ENCODE data around the gene TCFL5. TPM values are rescaled to one million over a fixed set of nuclear protein-coding genes. Genes with fewer than 3 reads are reported as not detected.

The TCFL5 gene
- total and polyA plus RNA-seq, 2 donors from 2014 or later, result 6.1 to 11.5 TPM

DNA sequence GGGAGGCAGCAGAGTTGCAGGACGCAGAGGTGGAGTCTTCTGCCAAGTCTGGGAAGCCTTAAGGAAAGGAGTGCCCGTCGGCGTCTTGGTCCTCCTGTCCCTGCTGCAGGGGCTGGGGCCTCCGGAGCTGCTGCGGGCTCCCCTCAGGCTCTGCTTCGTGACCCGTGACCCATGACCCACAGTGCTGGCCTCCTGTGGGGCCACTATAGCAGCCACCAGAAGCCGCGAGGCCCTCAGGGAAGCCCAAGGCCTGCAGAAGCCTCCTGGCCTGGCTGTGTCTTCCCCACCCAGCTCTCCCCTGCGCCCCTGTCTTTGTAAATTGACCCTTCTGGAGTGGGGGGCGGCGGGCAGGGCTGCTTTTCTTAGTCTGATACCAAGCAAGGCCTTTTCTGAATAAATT, 48.0 kb downstream of the TCFL5 start:
- peaks cover 0 to 8% (median 0%) of the 10 kb centered on the region in 3 donors for H3K4me1 ChIP-seq (ENCODE audit: control insufficient read depth in 2 of 3, insufficient read depth in 2 of 3, low read depth in 1 of 3, low read length in 3 of 3)
- H3K27ac ChIP-seq (ENCODE audit: low read depth in 2 of 2, low read length in 2 of 2), result no peak overlapping the region
- FAIRE-seq (no peak), DNase-seq (no peak)
- H3K27me3 ChIP-seq (ENCODE audit: control insufficient read depth, insufficient read depth, low read length), result peaks cover 4% of the 10 kb centered on the region
- H3K4me3 ChIP-seq (ENCODE audit: low read length in 3 of 3), result no peak overlapping the region
- intact Hi-C loops (cut with DNase I), result no loop called here
- no peak overlapping the region for H3K9ac ChIP-seq (ENCODE audit: low read length in 3 of 3)
- H3K9me3 ChIP-seq (ENCODE audit: control insufficient read depth in 2 of 3, insufficient read depth in 1 of 3, low read length in 3 of 3), result no peaks in the 10 kb centered on the region
- H3K36me3 ChIP-seq (ENCODE audit: control insufficient read depth in 2 of 3, insufficient read depth in 3 of 3, low read length in 3 of 3), result peaks cover 0 to 23% (median 8%) of the 10 kb centered on the region in 3 donors
- TF ChIP-seq, protein P1, sequence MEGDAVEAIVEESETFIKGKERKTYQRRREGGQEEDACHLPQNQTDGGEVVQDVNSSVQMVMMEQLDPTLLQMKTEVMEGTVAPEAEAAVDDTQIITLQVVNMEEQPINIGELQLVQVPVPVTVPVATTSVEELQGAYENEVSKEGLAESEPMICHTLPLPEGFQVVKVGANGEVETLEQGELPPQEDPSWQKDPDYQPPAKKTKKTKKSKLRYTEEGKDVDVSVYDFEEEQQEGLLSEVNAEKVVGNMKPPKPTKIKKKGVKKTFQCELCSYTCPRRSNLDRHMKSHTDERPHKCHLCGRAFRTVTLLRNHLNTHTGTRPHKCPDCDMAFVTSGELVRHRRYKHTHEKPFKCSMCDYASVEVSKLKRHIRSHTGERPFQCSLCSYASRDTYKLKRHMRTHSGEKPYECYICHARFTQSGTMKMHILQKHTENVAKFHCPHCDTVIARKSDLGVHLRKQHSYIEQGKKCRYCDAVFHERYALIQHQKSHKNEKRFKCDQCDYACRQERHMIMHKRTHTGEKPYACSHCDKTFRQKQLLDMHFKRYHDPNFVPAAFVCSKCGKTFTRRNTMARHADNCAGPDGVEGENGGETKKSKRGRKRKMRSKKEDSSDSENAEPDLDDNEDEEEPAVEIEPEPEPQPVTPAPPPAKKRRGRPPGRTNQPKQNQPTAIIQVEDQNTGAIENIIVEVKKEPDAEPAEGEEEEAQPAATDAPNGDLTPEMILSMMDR (IDR thresholded peaks at IDR 0.05; ENCODE audit: borderline replicate concordance, extremely low read depth, insufficient read depth), result no peak

DNA sequence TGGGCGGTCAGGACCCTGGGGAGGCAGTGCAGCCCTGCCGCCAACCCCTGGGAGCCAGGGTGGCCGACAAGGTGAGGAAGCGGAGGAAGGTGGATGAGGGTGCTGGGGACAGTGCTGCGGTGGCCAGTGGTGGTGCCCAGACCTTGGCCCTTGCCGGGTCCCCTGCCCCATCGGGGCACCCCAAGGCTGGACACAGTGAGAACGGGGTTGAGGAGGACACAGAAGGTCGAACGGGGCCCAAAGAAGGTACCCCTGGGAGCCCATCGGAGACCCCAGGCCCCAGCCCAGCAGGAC, 48.8 kb downstream of the TCFL5 start:
- Histone ChIP-seq H3K27ac (ENCODE audit: low read depth in 2 of 2, low read length in 2 of 2) (no peak overlapping the region), H3K9ac (ENCODE audit: low read length in 3 of 3) (no peak overlapping the region), H3K36me3 (ENCODE audit: control insufficient read depth in 2 of 3, insufficient read depth in 3 of 3, low read length in 3 of 3) (peaks cover 0 to 23% (median 8%) of the 10 kb centered on the region in 3 donors), H3K9me3 (ENCODE audit: control insufficient read depth in 2 of 3, insufficient read depth in 1 of 3, low read length in 3 of 3) (no peaks in the 10 kb centered on the region), H3K4me3 (ENCODE audit: low read length in 3 of 3) (no peak overlapping the region), H3K4me1 (ENCODE audit: control insufficient read depth in 2 of 3, insufficient read depth in 2 of 3, low read depth in 1 of 3, low read length in 3 of 3) (peaks cover 0 to 9% (median 0%) of the 10 kb centered on the region in 3 donors), H3K27me3 (ENCODE audit: control insufficient read depth, insufficient read depth, low read length) (peaks cover 4% of the 10 kb centered on the region)
- intact Hi-C loops (cut with DNase I), result no loop called here
- DNase-seq (no peak), FAIRE-seq (no peak)
- TF ChIP-seq, protein P1 (IDR thresholded peaks at IDR 0.05; ENCODE audit: borderline replicate concordance, extremely low read depth, insufficient read depth), result no peak

DNA sequence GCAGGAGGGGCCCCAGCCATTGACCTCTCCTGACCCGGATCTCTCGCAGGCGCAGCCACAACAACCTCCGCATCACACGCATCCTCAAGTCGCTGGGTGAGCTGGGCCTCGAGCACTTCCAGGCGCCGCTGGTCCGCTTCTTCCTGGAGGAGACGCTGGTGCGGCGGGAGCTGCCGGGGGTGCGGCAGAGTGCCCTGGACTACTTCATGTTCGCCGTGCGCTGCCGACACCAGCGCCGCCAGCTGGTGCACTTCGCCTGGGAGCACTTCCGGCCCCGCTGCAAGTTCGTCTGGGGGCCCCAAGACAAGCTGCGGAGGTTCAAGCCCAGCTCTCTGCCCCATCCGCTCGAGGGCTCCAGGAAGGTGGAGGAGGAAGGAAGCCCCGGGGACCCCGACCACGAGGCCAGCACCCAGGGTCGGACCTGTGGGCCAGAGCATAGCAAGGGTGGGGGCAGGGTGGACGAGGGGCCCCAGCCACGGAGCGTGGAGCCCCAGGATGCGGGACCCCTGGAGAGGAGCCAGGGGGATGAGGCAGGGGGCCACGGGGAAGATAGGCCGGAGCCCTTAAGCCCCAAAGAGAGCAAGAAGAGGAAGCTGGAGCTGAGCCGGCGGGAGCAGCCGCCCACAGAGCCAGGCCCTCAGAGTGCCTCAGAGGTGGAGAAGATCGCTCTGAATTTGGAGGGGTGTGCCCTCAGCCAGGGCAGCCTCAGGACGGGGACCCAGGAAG, 49.3 kb downstream of the TCFL5 start:
- intact Hi-C loops (cut with DNase I), result no loop called here
- peaks cover 0 to 9% (median 0%) of the 10 kb centered on the region in 3 donors for H3K4me1 ChIP-seq (ENCODE audit: control insufficient read depth in 2 of 3, insufficient read depth in 2 of 3, low read depth in 1 of 3, low read length in 3 of 3)
- H3K27me3 ChIP-seq (ENCODE audit: control insufficient read depth, insufficient read depth, low read length), result peaks cover 4% of the 10 kb centered on the region
- DNase-seq (no peak), FAIRE-seq (no peak)
- H3K36me3 ChIP-seq (ENCODE audit: control insufficient read depth in 2 of 3, insufficient read depth in 3 of 3, low read length in 3 of 3), result peaks cover 0 to 23% (median 12%) of the 10 kb centered on the region in 3 donors
- H3K4me3 ChIP-seq (ENCODE audit: low read length in 3 of 3), result no peak overlapping the region
- TF ChIP-seq, protein P1 (IDR thresholded peaks at IDR 0.05; ENCODE audit: borderline replicate concordance, extremely low read depth, insufficient read depth), result no peak
- H3K9me3 ChIP-seq (ENCODE audit: control insufficient read depth in 2 of 3, insufficient read depth in 1 of 3, low read length in 3 of 3), result no peaks in the 10 kb centered on the region
- no peak overlapping the region for H3K27ac ChIP-seq (ENCODE audit: low read depth in 2 of 2, low read length in 2 of 2)
- H3K9ac ChIP-seq (ENCODE audit: low read length in 3 of 3), result no peak overlapping the region
